Stimulated activated naive CD8-positive, alpha-beta T cell treated with anti-CD3 and anti-CD28 coated beads, Interleukin-15, amount 100 ng/mL, for 72 hours (primary cell): ENCODE data around the gene MYLIP.

Experiments
- ATAC-seq: fragments of 150-1000 bp; cut with Tn5 transposase; 2 replicates; pipeline ENCODE4 v1.10.0; 2021; ENCODE audit warnings: mild to moderate bottlenecking, moderate library complexity
- DNase-seq, 2 donors: peaks; one replicate each; pipeline ENCODE4 v3.0.0; 2021 to 2022
- H3K27ac Mint-ChIP-seq, 2 donors: one replicate each; pipeline ENCODE4 v1.8.0; 2022; ENCODE audit warnings: mild to moderate bottlenecking in 2 of 2, mixed read lengths in 2 of 2, moderate library complexity in 2 of 2
- H3K27me3 Mint-ChIP-seq: one replicate; pipeline ENCODE4 v1.8.0; 2022; ENCODE audit warnings: mixed read lengths
- H3K4me1 Mint-ChIP-seq: one replicate; pipeline ENCODE4 v1.8.0; 2022; ENCODE audit warnings: mild to moderate bottlenecking, mixed read lengths
- H3K4me3 Mint-ChIP-seq, 2 donors: one replicate each; pipeline ENCODE4 v1.8.0; 2022; ENCODE audit warnings: mild to moderate bottlenecking in 2 of 2, mixed read lengths in 2 of 2, moderate library complexity in 1 of 2
- H3K9me3 Mint-ChIP-seq, 2 donors: one replicate each; pipeline ENCODE4 v1.8.0; 2022; ENCODE audit warnings: mixed read lengths in 2 of 2

The MYLIP gene

GRCh38 chr6:16098211-16098610, 30.7 kb upstream of the MYLIP start:
- H3K27ac Mint-ChIP-seq, result no peak overlapping the region
- no peaks in the 10 kb centered on the region for H3K4me1 Mint-ChIP-seq
- H3K4me3 Mint-ChIP-seq, result no peak overlapping the region
- no peak for DNase-seq
- H3K9me3 Mint-ChIP-seq, result peaks cover 22 to 32% of the 10 kb centered on the region in 2 donors
- no peaks in the 10 kb centered on the region for H3K27me3 Mint-ChIP-seq
- no peak for ATAC-seq

- DNase-seq (no peak), ATAC-seq (no peak)
- Mint-ChIP-seq H3K4me3 (no peak overlapping the region), H3K27ac (no peak overlapping the region), H3K27me3 (no peaks in the 10 kb centered on the region), H3K9me3 (peaks cover 22 to 32% of the 10 kb centered on the region in 2 donors), H3K4me1 (no peaks in the 10 kb centered on the region)
These were observed 26.7 kb upstream of the MYLIP start for GRCh38 chr6:16102208-16102607.

DNA sequence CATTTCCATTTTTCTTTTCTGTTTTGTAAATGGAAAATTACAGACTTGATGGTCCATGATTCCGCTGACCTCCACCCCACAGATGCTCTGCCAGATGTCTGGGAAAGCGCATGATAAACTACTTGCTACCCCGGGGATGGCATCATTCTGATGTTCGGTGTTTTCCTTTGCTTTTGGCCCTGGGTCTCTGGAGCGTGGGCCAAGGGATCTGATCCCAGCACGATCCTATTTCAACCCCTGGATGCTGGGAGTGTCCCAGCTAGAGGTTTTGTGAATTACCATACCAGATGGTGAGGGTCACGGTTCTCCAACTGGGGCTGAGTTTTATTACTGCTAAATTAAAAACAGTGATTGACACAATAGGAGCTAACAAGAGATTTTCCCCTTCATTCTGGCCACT, 25.2 kb upstream of the MYLIP start:
- ATAC-seq (no peak), DNase-seq (no peak)
- H3K9me3 Mint-ChIP-seq, result peaks cover 22 to 27% of the 10 kb centered on the region in 2 donors
- H3K4me1 Mint-ChIP-seq, result no peaks in the 10 kb centered on the region
- H3K27me3 Mint-ChIP-seq, result no peaks in the 10 kb centered on the region
- no peak overlapping the region for H3K27ac Mint-ChIP-seq
- H3K4me3 Mint-ChIP-seq, result no peak overlapping the region

DNA sequence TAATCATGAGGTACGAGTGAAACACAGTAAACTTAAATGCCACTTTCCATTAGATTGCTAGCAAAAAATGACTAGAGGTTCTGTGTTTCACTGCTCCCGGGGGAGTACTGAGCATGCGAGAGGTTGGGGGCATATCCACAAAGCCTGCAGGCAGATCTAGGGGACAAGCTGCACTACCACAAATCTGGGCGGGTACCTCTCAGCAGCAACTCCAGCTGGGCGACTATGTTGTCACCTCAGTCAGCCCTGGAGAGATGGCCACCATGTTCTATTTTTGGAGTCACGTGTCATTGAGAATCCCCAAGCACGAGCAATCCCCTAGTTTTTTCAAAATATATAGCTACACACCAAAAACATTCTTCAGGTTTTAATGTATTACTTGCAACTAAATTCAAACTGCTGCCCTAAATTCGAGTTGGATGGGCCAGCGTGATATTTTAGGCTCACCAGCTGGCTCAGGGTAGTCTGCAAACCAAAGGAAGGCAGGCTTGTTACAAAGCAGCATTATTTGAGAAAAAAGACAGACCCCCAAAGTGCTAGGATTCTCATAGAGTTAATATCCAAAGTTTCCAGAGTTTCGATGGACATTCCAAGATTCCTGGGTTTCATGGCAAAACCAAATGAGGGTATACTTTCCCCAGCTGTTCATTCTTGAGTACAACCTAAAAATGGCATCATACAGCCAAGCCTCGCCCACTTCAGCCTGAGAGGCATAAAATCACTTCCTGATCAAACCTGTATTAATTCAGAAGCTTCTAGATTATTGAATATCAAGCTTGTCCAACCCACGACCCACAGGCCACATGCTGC, 24.1 kb upstream of the MYLIP start:
- Mint-ChIP-seq H3K9me3 (peaks cover 16 to 18% of the 10 kb centered on the region in 2 donors), H3K27me3 (no peaks in the 10 kb centered on the region), H3K4me3 (no peak overlapping the region), H3K4me1 (no peaks in the 10 kb centered on the region), H3K27ac (no peak overlapping the region)
- no peak for DNase-seq
- ATAC-seq, result no peak

- no peak for DNase-seq
- no peaks in the 10 kb centered on the region for H3K27me3 Mint-ChIP-seq
These were observed 23.0 kb upstream of the MYLIP start for GRCh38 chr6:16105854-16106253.

GRCh38 chr6:16106991-16107787, 21.7 kb upstream of the MYLIP start:
- H3K27me3 Mint-ChIP-seq, result no peaks in the 10 kb centered on the region
- DNase-seq (no peak), ATAC-seq (no peak)
- H3K4me1 Mint-ChIP-seq, result no peaks in the 10 kb centered on the region
- no peak overlapping the region for H3K4me3 Mint-ChIP-seq
- no peak overlapping the region for H3K27ac Mint-ChIP-seq
- no peaks in the 10 kb centered on the region for H3K9me3 Mint-ChIP-seq

More at GRCh38 chr6:16105854-16106253, 23.0 kb upstream of the MYLIP start:
- Mint-ChIP-seq H3K27ac (no peak overlapping the region), H3K4me1 (no peaks in the 10 kb centered on the region), H3K9me3 (peaks cover 6 to 8% of the 10 kb centered on the region in 2 donors), H3K4me3 (no peak overlapping the region)
- no peak for ATAC-seq

DNA sequence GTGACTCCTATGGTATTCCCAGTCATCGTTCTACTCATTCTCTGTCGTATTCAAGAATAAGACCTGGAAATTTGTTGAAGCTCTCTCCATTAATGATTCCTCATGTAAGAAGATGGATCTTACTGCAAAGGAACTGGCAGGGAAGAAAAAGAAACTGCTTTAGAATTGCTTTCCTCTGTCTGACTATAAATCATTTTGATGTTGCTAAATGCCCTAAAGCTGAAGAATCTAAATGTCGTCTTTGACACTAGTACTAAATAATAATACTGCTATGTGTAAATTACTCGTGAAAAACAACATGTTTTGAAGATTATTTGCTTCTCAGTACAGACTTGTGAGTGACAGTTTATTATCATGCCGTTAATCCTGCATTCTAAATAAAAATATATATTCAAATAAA, 20.5 kb upstream of the MYLIP start:
- no peak for ATAC-seq
- Mint-ChIP-seq H3K27ac (no peak overlapping the region), H3K4me1 (no peaks in the 10 kb centered on the region), H3K27me3 (no peaks in the 10 kb centered on the region), H3K4me3 (no peak overlapping the region), H3K9me3 (no peaks in the 10 kb centered on the region)
- DNase-seq, result no peak

DNA sequence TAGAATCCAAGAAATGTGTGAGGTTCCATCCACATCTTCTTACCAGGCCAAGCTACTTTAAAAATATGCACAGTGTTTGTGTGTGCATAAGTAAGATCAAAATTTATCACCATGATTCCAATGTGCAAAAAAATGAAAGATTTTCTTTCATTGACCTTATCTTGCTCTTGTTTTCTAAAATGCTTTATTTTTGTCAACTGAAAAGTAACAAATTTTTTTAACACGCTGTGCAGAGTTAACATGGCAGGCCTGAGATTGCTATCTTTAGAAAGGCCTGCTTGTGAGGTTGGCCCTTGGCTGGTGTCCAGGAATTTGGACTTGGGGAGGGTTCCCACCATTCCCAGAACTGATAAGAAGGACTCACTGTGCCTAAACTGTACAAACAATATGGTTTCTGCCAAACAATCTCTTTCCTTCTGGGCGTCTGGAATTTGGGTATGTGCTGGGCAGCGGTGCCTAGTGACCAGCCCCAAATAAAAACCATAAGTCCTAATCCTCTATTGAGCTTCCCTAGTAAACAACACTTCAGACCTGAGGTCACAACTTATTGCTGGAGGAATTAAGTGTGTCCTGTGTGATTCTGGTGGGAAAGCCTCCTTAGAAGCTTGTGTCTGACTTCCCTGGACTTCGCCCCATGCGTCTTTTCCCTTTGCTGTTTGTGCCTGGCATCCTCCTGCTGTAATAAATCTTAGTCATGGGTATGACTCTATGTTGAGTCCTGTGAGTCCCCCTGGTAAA, 19.8 kb upstream of the MYLIP start:
- DNase-seq (no peak), ATAC-seq (no peak)
- Mint-ChIP-seq H3K27me3 (no peaks in the 10 kb centered on the region), H3K27ac (no peak overlapping the region), H3K4me3 (no peak overlapping the region), H3K4me1 (no peaks in the 10 kb centered on the region), H3K9me3 (no peaks in the 10 kb centered on the region)

DNA sequence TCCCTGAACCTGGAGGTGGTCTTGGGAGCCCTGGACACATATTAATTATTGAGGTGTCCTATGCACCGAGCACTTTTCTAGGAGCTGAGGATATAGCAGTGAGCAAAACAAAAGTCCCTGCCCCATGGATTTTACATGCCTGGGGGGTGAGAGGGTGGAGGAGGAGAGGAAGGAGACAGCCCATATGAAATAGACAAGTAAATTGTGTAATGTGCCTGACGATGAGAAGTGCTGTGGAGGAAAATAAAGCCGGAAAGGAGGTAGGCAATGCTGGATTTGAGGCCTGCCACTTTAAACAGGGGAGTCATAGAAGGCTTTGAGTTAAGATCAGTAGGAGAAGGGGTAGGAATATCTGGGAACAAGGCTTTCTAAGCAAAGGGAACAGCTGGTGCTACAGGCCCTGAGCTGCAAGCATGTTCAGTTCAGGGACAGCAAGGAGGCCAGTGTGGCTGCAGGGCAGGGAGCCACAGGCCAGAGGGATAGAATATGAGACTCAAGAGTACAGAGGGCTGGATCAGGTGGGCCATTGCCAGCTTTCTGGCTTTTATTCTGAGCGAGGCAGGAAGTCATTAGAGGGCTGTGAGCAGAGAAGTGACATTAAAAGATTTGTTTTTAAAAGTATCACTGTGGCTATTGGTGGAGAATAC, 19.1 kb upstream of the MYLIP start:
- no peaks in the 10 kb centered on the region for H3K9me3 Mint-ChIP-seq
- ATAC-seq (no peak), DNase-seq (no peak)
- no peaks in the 10 kb centered on the region for H3K4me1 Mint-ChIP-seq
- H3K4me3 Mint-ChIP-seq, result no peak overlapping the region
- H3K27me3 Mint-ChIP-seq, result peaks cover 5% of the 10 kb centered on the region
- no peak overlapping the region for H3K27ac Mint-ChIP-seq

GRCh38 chr6:16118825-16119224, 10.1 kb upstream of the MYLIP start:
- no peak for ATAC-seq
- Mint-ChIP-seq H3K27me3 (peaks cover 23% of the 10 kb centered on the region), H3K4me1 (no peaks in the 10 kb centered on the region), H3K9me3 (no peaks in the 10 kb centered on the region), H3K4me3 (no peak overlapping the region), H3K27ac (no peak overlapping the region)
- no peak for DNase-seq

GRCh38 chr6:16121339-16121738, 7.5 kb upstream of the MYLIP start:
- DNase-seq, result no peak
- Mint-ChIP-seq H3K4me1 (no peaks in the 10 kb centered on the region), H3K9me3 (no peaks in the 10 kb centered on the region), H3K4me3 (no peak overlapping the region), H3K27me3 (peaks cover 27% of the 10 kb centered on the region), H3K27ac (no peak overlapping the region)
- no peak for ATAC-seq

- no peak for ATAC-seq
- H3K4me1 Mint-ChIP-seq, result no peaks in the 10 kb centered on the region
- peaks cover 35% of the 10 kb centered on the region for H3K27me3 Mint-ChIP-seq
- H3K9me3 Mint-ChIP-seq, result no peaks in the 10 kb centered on the region
- no peak for DNase-seq
- H3K4me3 Mint-ChIP-seq, result no peak overlapping the region
- H3K27ac Mint-ChIP-seq, result no peak overlapping the region
These were observed 6.7 kb upstream of the MYLIP start for GRCh38 chr6:16122197-16122596.

DNA sequence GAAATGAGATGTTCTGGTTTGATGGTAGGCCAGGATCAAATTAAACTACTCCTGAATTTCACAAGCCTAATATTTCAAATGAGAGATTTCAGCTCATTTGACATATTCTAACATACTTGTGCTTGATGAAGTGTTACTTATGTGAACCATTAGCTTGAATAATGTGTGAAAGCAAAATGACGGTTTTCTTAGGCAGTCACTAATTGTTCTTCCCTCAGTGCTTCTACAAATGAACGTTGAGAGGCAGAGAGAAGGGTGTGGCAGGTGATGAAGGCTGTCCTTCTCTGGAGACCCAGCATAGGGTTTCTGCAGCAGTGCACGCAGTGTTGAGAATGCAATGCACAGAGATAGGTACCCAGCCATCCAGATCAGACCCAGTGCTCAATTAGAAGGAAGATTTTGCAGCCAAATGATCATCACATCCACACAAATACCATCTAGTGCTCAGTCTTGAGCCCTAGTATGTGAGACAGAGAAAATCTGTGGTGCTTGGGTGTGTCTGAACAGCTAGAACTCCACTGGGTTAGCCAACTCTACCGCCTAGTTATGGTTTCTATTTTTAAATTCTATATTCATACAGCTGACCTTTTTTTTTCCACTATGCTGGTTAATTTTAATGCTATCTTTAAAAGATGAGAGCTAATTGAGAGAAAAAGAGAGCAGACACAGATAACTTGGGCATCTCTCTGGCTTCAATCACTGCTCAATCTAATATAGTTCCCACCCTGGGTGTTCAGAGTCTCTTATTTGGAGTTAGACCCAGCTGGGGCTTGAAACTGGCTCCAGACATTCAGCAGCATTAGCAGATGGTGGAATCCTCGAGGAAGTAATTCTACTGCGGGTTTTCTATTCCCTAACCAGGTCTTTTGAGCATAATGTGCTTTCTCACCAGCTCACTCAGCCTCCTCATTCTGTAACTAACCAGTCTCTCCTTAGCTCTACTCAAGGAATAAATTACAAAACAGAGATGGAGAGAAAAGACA, 4.4 kb upstream of the MYLIP start:
- Mint-ChIP-seq H3K27ac (no peak overlapping the region), H3K9me3 (no peaks in the 10 kb centered on the region), H3K4me1 (peaks cover 4% of the 10 kb centered on the region), H3K27me3 (peaks cover 43% of the 10 kb centered on the region), H3K4me3 (no peak overlapping the region)
- DNase-seq (no peak), ATAC-seq (no peak)

- DNase-seq (no peak), ATAC-seq (no peak)
- H3K9me3 Mint-ChIP-seq, result no peaks in the 10 kb centered on the region
- H3K4me1 Mint-ChIP-seq, result peaks cover 4% of the 10 kb centered on the region
- peaks cover 38% of the 10 kb centered on the region for H3K27me3 Mint-ChIP-seq
- H3K27ac Mint-ChIP-seq, result no peak overlapping the region
- no peak overlapping the region for H3K4me3 Mint-ChIP-seq
These were observed 2.8 kb upstream of the MYLIP start for GRCh38 chr6:16126056-16126455.
